Fibroblast of lung (primary cell): Measurements from ENCODE around the gene SPACA7.

Experiments
- EZH2 ChIP-seq: IDR thresholded peaks from 2 replicates; pipeline ENCODE4 v1.5.1; 2012; ENCODE audit warnings: low read length, control low read depth, mild to moderate bottlenecking; ENCODE audit errors: missing control alignments
- TF ChIP-seq, protein P1 (sequence below), 2 donors: IDR thresholded peaks in 1 of 2; conservative IDR thresholded peaks in 1 of 2; 1 replicate in 1 of 2; 2 replicates in 1 of 2; pipeline ENCODE4 v1.5.1; 2011 to 2012; ENCODE audit warnings: low read length in 2 of 2, control low read depth in 1 of 2, inconsistent platforms in 1 of 2, low read depth in 1 of 2, mild to moderate bottlenecking in 1 of 2

DNA sequence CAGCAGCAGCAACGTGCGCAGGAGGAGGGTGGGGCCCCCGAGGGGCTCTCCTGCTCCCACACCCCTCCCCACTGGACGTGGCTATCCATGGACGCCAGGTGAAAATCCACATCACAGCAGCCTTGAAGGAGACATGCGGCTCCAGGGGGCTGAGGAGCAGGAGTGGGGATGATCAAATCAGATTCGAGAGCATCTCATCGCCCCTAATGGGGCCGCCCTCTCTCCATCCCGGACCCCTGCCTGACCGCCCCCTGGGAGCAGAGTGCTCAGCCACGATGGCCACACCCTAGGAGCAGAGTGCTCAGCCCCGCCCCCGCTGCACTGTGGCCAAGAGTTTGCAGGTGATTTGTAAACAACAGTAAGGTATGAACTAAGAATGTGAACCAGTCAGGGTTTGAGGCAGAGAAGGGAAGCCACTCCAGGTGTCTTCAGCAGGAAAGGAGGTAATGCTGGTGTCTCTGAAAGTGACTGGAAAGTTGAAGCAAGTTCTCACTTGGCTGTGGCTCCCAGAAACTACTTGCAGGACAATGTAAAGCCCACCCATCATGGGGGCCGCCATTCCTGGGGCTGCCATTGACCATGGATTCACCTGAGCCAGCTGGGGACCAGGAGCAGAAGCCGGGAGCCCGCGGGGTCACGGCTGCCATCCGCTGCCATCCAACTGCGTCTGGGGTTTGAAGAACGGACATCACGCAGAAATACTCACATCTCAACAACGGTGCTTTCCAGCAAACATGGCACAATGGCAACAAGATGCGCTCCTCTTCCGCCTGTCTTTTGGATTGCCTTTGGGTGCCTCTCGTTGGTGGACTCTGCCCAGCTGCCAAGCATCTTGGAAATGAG is 71.8 kb downstream of the SPACA7 start:
- no peak for TF ChIP-seq EZH2
- TF ChIP-seq, protein P1, sequence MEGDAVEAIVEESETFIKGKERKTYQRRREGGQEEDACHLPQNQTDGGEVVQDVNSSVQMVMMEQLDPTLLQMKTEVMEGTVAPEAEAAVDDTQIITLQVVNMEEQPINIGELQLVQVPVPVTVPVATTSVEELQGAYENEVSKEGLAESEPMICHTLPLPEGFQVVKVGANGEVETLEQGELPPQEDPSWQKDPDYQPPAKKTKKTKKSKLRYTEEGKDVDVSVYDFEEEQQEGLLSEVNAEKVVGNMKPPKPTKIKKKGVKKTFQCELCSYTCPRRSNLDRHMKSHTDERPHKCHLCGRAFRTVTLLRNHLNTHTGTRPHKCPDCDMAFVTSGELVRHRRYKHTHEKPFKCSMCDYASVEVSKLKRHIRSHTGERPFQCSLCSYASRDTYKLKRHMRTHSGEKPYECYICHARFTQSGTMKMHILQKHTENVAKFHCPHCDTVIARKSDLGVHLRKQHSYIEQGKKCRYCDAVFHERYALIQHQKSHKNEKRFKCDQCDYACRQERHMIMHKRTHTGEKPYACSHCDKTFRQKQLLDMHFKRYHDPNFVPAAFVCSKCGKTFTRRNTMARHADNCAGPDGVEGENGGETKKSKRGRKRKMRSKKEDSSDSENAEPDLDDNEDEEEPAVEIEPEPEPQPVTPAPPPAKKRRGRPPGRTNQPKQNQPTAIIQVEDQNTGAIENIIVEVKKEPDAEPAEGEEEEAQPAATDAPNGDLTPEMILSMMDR (conservative IDR thresholded peaks at IDR 0.05 in 1 of 2, IDR thresholded peaks at IDR 0.05 in 1 of 2; ENCODE audit: low read depth in 1 of 2, low read length in 2 of 2), result no peak
